ENCODE measurements around the gene ADGRL4.

- no peak for TF ChIP-seq CTCF (IDR thresholded peaks at IDR 0.05; ENCODE audit: extremely low read depth in 1 of 2, insufficient read depth in 1 of 2, low read depth in 1 of 2, low read length in 2 of 2)
- no peak for TF ChIP-seq POLR2AphosphoS5 (IDR thresholded peaks at IDR 0.05; ENCODE audit: insufficient read depth, low read depth, low read length)
- no peak for TF ChIP-seq MAX (IDR thresholded peaks at IDR 0.05; ENCODE audit: insufficient read depth, insufficient read length)
- TF ChIP-seq POLR2A (IDR thresholded peaks at IDR 0.05; ENCODE audit: low read depth, low read length), result no peak
- no peak for TF ChIP-seq EZH2 (IDR thresholded peaks at IDR 0.05; ENCODE audit: borderline replicate concordance, low read depth, low read length, severe bottlenecking)
- TF ChIP-seq MYC (IDR thresholded peaks at IDR 0.05; ENCODE audit: low read depth, low read length), result no peak
- TF ChIP-seq GATA2 (IDR thresholded peaks at IDR 0.05; ENCODE audit: insufficient read depth, insufficient read length, low read depth, low read length), result no peak
- TF ChIP-seq JUN (IDR thresholded peaks at IDR 0.05; ENCODE audit: borderline replicate concordance, insufficient read depth, insufficient read length, low read depth), result no peak
Measured at GRCh38 chr1:79041666-79042065, 35.1 kb upstream of the ADGRL4 start.
